Gastrocnemius medialis (tissue), 4 donors: ENCODE data around the gene TMEM236. TPM values are rescaled to one million over a fixed set of nuclear protein-coding genes. Genes with fewer than 3 reads are reported as not detected.

Experiments used
- ATAC-seq, 2 donors: fragments of 150-250 bp; one replicate each; pipeline ENCODE4 v1.9.1; 2016
- DNase-seq, 2 donors: peaks; one replicate each; pipeline ENCODE4 v3.0.0-alpha.2; 2019
- H3K27ac ChIP-seq, 4 donors: fragments of 200-600 bp; sonication (generic); 1 replicate in 1 of 4; 2 replicates in 3 of 4; pipeline ENCODE4 v1.5.1; 2016 to 2018; ENCODE audit warnings: mild to moderate bottlenecking in 2 of 4, moderate library complexity in 1 of 4
- H3K27me3 ChIP-seq, 3 donors: fragments of 200-600 bp; sonication (generic) in 2 of 3; 1 replicate in 1 of 3; 2 replicates in 2 of 3; pipeline versions ENCODE4 v1.5.1 to v1.6.0; 2016 to 2019; ENCODE audit warnings: mild to moderate bottlenecking in 1 of 3, moderate library complexity in 1 of 3
- H3K36me3 ChIP-seq, 2 donors: fragments of 200-600 bp; sonication (generic) in 1 of 2; one replicate each; pipeline ENCODE4 v1.5.1; 2017 to 2018
- H3K4me1 ChIP-seq, 2 donors: fragments of 200-600 bp; sonication (generic) in 1 of 2; one replicate each; pipeline ENCODE4 v1.5.1; 2016 to 2017; ENCODE audit warnings: mild to moderate bottlenecking in 2 of 2
- H3K4me3 ChIP-seq, 4 donors: fragments of 200-600 bp; sonication (generic) in 3 of 4; 1 replicate in 1 of 4; 2 replicates in 3 of 4; pipeline ENCODE4 v1.5.1; 2016 to 2019; ENCODE audit warnings: mild to moderate bottlenecking in 2 of 4
- H3K9me3 ChIP-seq, 3 donors: fragments of 200-600 bp; sonication (generic) in 2 of 3; 1 replicate in 1 of 3; 2 replicates in 2 of 3; pipeline ENCODE4 v1.5.1; 2016 to 2019
- CTCF ChIP-seq, 5 experiments: fragments of 450-650 bp in 3 of 5; fragments of 200-600 bp in 2 of 5; sonication (generic) in 2 of 5; IDR thresholded peaks in 4 of 5; conservative IDR thresholded peaks in 1 of 5; 1 replicate in 4 of 5; 2 replicates in 1 of 5; pipeline ENCODE4 v1.5.1; 2016 to 2019; ENCODE audit warnings: antibody characterized with exemption in 5 of 5, mild to moderate bottlenecking in 3 of 5, moderate library complexity in 3 of 5
- POLR2A ChIP-seq, 2 donors: fragments of 450-650 bp; IDR thresholded peaks; one replicate each; pipeline ENCODE4 v1.6.1; 2017; ENCODE audit warnings: antibody characterized with exemption in 2 of 2, mild to moderate bottlenecking in 2 of 2, moderate library complexity in 2 of 2
- in situ Hi-C, 4 donors: fragments of 200-750 bp; cut with MboI; loops; one replicate each; pipeline versions ENCODE4 v1.15.0 to v1.8.0; 2017; ENCODE audit warnings: low sequenced_read_pairs in 4 of 4
- intact Hi-C: fragments of 100-400 bp; cut with DNase I; formaldehyde crosslinking; loops from one replicate; pipeline ENCODE4 v1.15.1; 2023; ENCODE audit warnings: low total_unique reads
- total RNA-seq, 4 donors: library from RNA; depleted of rRNA; stranded (reverse); fragments of >200 nt; gene quantifications; one replicate each; pipeline versions ENCODE4 v1.1.0 to v1.2.3, GENCODE V29; 2016

The TMEM236 gene, protein sequence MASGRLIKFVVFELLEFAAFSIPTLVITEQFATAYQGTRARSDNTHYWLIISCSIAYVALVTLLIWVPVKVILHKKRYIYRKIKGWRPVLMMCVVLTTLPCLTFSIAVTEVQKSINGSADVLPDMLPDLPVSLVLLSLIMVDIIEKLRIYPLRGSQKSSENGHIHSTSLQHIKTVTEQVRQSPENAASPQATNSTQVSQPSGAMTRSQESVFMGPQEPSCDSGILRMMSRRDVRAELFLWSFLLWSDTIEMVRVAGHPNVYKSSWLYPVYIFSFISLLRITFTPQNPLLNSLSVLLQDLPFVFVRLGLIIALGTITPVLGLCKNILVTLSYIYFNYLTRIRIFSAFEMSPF
- total RNA-seq, result under 1 TPM; 0.27 to 0.98 (median 0.64) TPM

DNA sequence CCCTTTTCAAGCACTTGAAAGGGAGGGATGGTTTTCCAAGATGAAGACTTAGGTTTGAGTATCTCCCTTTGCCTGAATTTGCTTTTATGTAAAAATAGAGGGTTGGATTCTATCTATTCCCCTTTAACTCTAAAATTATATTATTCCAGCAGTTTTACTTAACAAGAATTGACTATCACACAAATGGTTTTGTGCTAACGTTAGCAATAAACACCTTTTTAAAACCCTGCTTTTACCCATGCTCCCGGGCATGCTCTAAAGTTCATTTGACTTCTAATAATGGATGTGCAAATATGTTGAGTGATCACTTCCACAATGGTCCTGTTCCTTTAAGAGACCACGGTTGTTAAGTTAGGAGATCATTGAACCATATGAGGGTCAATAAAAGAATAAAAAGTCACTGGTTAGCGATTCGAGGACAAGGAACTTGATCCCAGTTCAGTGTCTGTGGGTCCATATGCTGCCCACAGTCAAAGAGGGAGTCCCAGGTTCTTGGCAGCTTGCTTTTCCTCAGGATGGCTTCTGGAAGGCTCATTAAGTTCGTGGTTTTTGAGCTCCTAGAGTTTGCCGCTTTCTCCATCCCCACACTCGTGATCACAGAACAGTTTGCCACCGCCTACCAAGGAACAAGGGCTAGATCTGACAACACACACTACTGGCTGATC is at the start of gene TMEM236:
TMEM236 (plus strand) TSS at position 421 of the 665 bp plus-strand sequence; CDS start at position 516, 95 bp downstream.
- DNase-seq (no peak), ATAC-seq (no peak)
- no peaks in the 10 kb centered on the region for H3K4me1 ChIP-seq
- H3K36me3 ChIP-seq, result no peaks in the 10 kb centered on the region
- H3K27ac ChIP-seq, result no peak within 1 kb of the TSS
- no peak within 1 kb of the TSS for H3K4me3 ChIP-seq
- no peaks in the 10 kb centered on the region for H3K9me3 ChIP-seq
- H3K27me3 ChIP-seq, result no peaks in the 10 kb centered on the region
- TF ChIP-seq POLR2A (IDR thresholded peaks at IDR 0.05), result no peak
- TF ChIP-seq CTCF (IDR thresholded peaks at IDR 0.05 in 4 of 5, conservative IDR thresholded peaks at IDR 0.05 in 1 of 5), result no peak
- in situ Hi-C loops (no loop called here), intact Hi-C loops (no loop called here)

GRCh38 chr10:17703706-17704105 is 48.3 kb upstream of the TMEM236 start:
- Histone ChIP-seq H3K4me3 (no peak overlapping the region), H3K27me3 (no peaks in the 10 kb centered on the region), H3K4me1 (no peaks in the 10 kb centered on the region), H3K36me3 (peaks cover 0 to 50% of the 10 kb centered on the region in 2 donors), H3K27ac (no peak overlapping the region), H3K9me3 (no peaks in the 10 kb centered on the region)
- intact Hi-C loops, result no loop called here
- in situ Hi-C loops, result no loop called here
- TF ChIP-seq CTCF (IDR thresholded peaks at IDR 0.05 in 4 of 5, conservative IDR thresholded peaks at IDR 0.05 in 1 of 5) (no peak), POLR2A (IDR thresholded peaks at IDR 0.05) (no peak)
- DNase-seq (no peak), ATAC-seq (no peak)

DNA sequence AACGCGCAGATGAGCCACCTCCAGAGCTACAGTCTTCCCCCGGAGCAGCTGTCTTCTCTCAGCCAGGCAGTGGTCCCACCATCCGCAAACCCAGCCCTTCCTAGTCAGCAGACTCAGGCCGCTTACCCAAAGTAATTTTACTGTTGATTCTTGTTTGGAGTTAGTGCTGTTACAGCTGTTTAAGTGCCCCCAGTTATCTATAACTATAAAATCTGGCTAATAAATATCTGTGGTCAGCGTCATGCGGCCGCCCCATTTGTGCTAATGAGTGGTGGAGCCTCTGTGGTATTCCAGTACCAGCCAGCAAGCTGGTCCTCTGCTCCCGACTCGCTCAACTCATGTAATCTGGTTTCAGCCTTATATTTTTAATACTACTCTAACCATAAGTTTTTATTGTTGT is 43.2 kb upstream of the TMEM236 start:
- H3K27ac ChIP-seq, result no peak overlapping the region
- in situ Hi-C loops (no loop called here), intact Hi-C loops (no loop called here)
- no peak for TF ChIP-seq CTCF (IDR thresholded peaks at IDR 0.05 in 4 of 5, conservative IDR thresholded peaks at IDR 0.05 in 1 of 5)
- TF ChIP-seq POLR2A (IDR thresholded peaks at IDR 0.05), result no peak
- no peak for DNase-seq
- no peaks in the 10 kb centered on the region for H3K27me3 ChIP-seq
- no peak overlapping the region for H3K4me3 ChIP-seq
- no peaks in the 10 kb centered on the region for H3K9me3 ChIP-seq
- peaks cover 0 to 3% of the 10 kb centered on the region in 2 donors for H3K4me1 ChIP-seq
- peaks cover 0 to 83% of the 10 kb centered on the region in 2 donors for H3K36me3 ChIP-seq
- ATAC-seq, result no peak

GRCh38 chr10:17709492-17709891 is 42.5 kb upstream of the TMEM236 start:
- ATAC-seq, result peak in 1 of 2 donors; percentile 40
- in situ Hi-C loops (no loop called here), intact Hi-C loops (no loop called here)

More at GRCh38 chr10:17709492-17709891, 42.5 kb upstream of the TMEM236 start:
- Histone ChIP-seq H3K27me3 (no peaks in the 10 kb centered on the region), H3K9me3 (no peaks in the 10 kb centered on the region), H3K4me1 (peaks cover 0 to 3% of the 10 kb centered on the region in 2 donors), H3K4me3 (no peak overlapping the region), H3K27ac (no peak overlapping the region), H3K36me3 (peaks cover 0 to 90% of the 10 kb centered on the region in 2 donors)
- TF ChIP-seq POLR2A (IDR thresholded peaks at IDR 0.05), result no peak
- no peak for TF ChIP-seq CTCF (IDR thresholded peaks at IDR 0.05 in 4 of 5, conservative IDR thresholded peaks at IDR 0.05 in 1 of 5)
- DNase-seq, result no peak
